Measurements from ENCODE around the gene UNKL. TPM values are rescaled to one million over a fixed set of nuclear protein-coding genes. Genes with fewer than 3 reads are reported as not detected.
A peak's percentile ranks its signal among the peaks of the same experiment; 100 is the strongest.

The UNKL gene
- total RNA-seq, 3 donors from 2014 or later (not counting 1 experiment from before 2014, with no cell fraction given): 114 to 130 (median 127) TPM

DNA sequence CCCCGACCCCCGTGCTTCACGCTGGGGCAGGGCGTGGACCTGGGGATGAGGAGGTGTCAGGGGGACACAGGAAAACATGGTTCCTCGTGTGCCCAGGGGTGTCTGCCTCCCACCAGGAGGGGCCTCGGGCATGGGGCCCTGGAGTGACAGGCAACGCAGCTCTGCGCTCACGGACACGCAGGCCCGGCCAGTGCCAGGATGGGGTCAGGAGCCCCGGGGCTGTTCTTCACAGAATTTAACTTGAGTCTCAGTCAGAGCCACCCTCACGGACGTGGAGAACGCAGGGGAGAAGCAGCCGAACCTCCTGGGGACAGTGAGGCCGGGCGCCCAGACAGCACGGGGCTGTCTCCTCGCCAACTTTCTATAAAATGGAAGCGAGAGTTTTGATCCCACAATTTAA lies 16.7 kb downstream of the UNKL start:
- Mint-ChIP-seq H3K9me3 (no peaks in the 10 kb centered on the region), H3K4me1 (no peaks in the 10 kb centered on the region), H3K27ac (no peak overlapping the region), H3K27me3 (ENCODE audit: low read depth in 2 of 2) (no peaks in the 10 kb centered on the region), H3K36me3 (no peaks in the 10 kb centered on the region), H3K4me3 (no peak overlapping the region)
- H3K4me3 ChIP-seq (ENCODE audit: low read length): no peak overlapping the region
- no peak overlapping the region for H3K27ac ChIP-seq (ENCODE audit: low read length)
- no peaks in the 10 kb centered on the region for H3K4me1 ChIP-seq (ENCODE audit: control insufficient read depth, insufficient read depth, low read length)
- 98% methylated on average over 21 of the region's 21 CpGs for WGBS (ENCODE audit: insufficient coverage)
- no peaks in the 10 kb centered on the region for H3K27me3 ChIP-seq (ENCODE audit: control insufficient read depth, insufficient read depth, low read length)
- TF ChIP-seq, protein P1, sequence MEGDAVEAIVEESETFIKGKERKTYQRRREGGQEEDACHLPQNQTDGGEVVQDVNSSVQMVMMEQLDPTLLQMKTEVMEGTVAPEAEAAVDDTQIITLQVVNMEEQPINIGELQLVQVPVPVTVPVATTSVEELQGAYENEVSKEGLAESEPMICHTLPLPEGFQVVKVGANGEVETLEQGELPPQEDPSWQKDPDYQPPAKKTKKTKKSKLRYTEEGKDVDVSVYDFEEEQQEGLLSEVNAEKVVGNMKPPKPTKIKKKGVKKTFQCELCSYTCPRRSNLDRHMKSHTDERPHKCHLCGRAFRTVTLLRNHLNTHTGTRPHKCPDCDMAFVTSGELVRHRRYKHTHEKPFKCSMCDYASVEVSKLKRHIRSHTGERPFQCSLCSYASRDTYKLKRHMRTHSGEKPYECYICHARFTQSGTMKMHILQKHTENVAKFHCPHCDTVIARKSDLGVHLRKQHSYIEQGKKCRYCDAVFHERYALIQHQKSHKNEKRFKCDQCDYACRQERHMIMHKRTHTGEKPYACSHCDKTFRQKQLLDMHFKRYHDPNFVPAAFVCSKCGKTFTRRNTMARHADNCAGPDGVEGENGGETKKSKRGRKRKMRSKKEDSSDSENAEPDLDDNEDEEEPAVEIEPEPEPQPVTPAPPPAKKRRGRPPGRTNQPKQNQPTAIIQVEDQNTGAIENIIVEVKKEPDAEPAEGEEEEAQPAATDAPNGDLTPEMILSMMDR (IDR thresholded peaks at IDR 0.05): no peak
- ATAC-seq: no peak
- DNase-seq: no peak
- intact Hi-C loops (cut with micrococcal nuclease): no loop called here
- H3K9me3 ChIP-seq (ENCODE audit: control insufficient read depth, insufficient read depth, low read length): no peaks in the 10 kb centered on the region
- H3K36me3 ChIP-seq (ENCODE audit: control insufficient read depth, insufficient read depth, low read length): peaks cover 61% of the 10 kb centered on the region

DNA sequence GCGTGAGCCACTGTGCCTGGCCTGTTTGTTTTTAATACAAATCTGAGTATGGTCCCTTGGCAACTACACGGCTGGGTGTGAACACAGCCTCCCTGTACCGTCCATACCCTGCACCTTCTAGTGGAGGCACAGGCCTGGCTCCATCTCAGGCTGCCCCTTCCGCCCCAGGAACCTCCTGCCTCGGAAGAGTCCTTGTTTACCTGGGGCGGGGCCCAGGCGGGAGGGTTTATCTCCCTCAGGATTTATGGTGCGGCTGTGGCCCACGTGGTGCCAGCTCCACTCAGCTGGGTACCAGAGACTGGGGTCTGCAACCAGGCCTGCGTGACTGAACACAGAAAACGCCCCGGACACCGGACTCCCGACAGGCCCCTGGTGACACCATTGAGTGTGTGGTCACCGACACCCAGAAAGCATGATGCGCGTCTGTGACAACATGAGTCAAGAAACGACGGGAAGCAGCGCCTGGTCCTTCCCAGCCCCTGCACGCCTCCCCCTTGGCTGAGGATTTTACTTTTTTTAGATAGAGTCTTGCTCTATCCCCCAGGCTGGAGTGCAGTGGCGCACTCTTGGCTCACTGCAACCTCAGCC lies 19.0 kb downstream of the UNKL start:
- Histone ChIP-seq H3K4me1 (ENCODE audit: control insufficient read depth, insufficient read depth, low read length) (no peaks in the 10 kb centered on the region), H3K36me3 (ENCODE audit: control insufficient read depth, insufficient read depth, low read length) (peaks cover 56% of the 10 kb centered on the region), H3K27ac (ENCODE audit: low read length) (no peak overlapping the region), H3K4me3 (ENCODE audit: low read length) (no peak overlapping the region), H3K9me3 (ENCODE audit: control insufficient read depth, insufficient read depth, low read length) (no peaks in the 10 kb centered on the region), H3K27me3 (ENCODE audit: control insufficient read depth, insufficient read depth, low read length) (no peaks in the 10 kb centered on the region)
- no peak overlapping the region for H3K4me3 Mint-ChIP-seq
- peak in 1 of 3 donors; percentile 11 for ATAC-seq
- TF ChIP-seq, protein P1 (IDR thresholded peaks at IDR 0.05): no peak
- 95% methylated on average over 22 of the region's 22 CpGs for WGBS (ENCODE audit: insufficient coverage)
- DNase-seq: no peak
- H3K27me3 Mint-ChIP-seq (ENCODE audit: low read depth in 2 of 2): no peaks in the 10 kb centered on the region
- no peaks in the 10 kb centered on the region for H3K36me3 Mint-ChIP-seq
- H3K27ac Mint-ChIP-seq: no peak overlapping the region
- H3K4me1 Mint-ChIP-seq: no peaks in the 10 kb centered on the region
- intact Hi-C loops (cut with micrococcal nuclease): no loop called here
- no peaks in the 10 kb centered on the region for H3K9me3 Mint-ChIP-seq

DNA sequence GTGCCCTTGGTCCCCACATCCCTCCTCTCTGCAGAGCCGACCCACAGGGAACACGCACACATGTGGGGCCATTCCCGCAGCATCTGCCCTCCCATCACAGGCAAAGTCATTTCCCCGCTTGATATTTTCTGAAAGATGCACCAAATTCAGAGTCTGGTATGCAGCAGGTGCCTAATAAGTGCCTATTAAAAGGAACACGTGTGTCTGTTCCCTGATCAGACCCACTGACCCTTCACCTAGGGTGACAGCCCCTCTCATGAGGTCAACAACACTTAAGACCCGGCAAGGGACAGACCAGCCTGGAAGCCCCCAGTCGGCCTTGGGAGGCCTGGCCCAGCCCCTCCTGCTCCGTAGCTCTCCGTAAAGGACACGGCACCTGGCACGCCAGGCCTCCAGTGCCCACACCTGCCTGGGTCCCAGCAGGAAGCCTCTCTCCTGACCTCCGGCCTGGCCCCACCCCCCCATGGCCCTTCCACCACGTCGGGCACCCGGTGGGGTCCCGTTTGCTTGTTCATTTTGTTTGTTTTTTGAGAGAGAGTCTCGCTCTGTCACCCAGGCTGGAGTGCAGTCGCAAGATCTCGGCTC lies 20.0 kb downstream of the UNKL start:
- 93% methylated on average over 19 of the region's 19 CpGs for WGBS (ENCODE audit: insufficient coverage)
- TF ChIP-seq, protein P1 (IDR thresholded peaks at IDR 0.05): no peak
- H3K27ac Mint-ChIP-seq: no peak overlapping the region
- no peaks in the 10 kb centered on the region for H3K4me1 ChIP-seq (ENCODE audit: control insufficient read depth, insufficient read depth, low read length)
- no peaks in the 10 kb centered on the region for H3K4me1 Mint-ChIP-seq
- H3K4me3 ChIP-seq (ENCODE audit: low read length): no peak overlapping the region
- H3K9me3 ChIP-seq (ENCODE audit: control insufficient read depth, insufficient read depth, low read length): no peaks in the 10 kb centered on the region
- DNase-seq: no peak
- intact Hi-C loops (cut with micrococcal nuclease): no loop called here
- H3K27me3 Mint-ChIP-seq (ENCODE audit: low read depth in 2 of 2): no peaks in the 10 kb centered on the region
- H3K27ac ChIP-seq (ENCODE audit: low read length): no peak overlapping the region
- H3K36me3 Mint-ChIP-seq: no peaks in the 10 kb centered on the region
- no peaks in the 10 kb centered on the region for H3K27me3 ChIP-seq (ENCODE audit: control insufficient read depth, insufficient read depth, low read length)
- H3K9me3 Mint-ChIP-seq: no peaks in the 10 kb centered on the region
- no peak for ATAC-seq
- no peak overlapping the region for H3K4me3 Mint-ChIP-seq
- H3K36me3 ChIP-seq (ENCODE audit: control insufficient read depth, insufficient read depth, low read length): peaks cover 58% of the 10 kb centered on the region
